OCI-LY1 (cell line): ENCODE measurements around the gene LBHD2.

Source experiments
- H2AFZ ChIP-seq: fragments of 200-600 bp; sonication (generic), shearing (Covaris generic); 2 replicates; pipeline ENCODE4 v1.6.0; 2014; ENCODE audit warnings: antibody characterized with exemption, mild to moderate bottlenecking, low read length
- H3F3A ChIP-seq: fragments of 200-600 bp; sonication (generic), shearing (Covaris generic); 2 replicates; pipeline ENCODE4 v1.6.0; 2014; ENCODE audit warnings: mild to moderate bottlenecking, antibody characterized with exemption, low read length, moderate library complexity; ENCODE audit not compliant: insufficient read depth
- H3K27ac ChIP-seq: fragments of 200-600 bp; sonication (generic); 2 replicates; pipeline ENCODE4 v1.5.1; 2014; ENCODE audit warnings: low read length, mixed run types, mild to moderate bottlenecking, low read depth; ENCODE audit not compliant: poor library complexity, severe bottlenecking
- H3K27me3 ChIP-seq: fragments of 200-600 bp; sonication (generic); 2 replicates; pipeline ENCODE4 v1.6.0; 2014; ENCODE audit warnings: antibody characterized with exemption, mild to moderate bottlenecking, low read length, moderate library complexity; ENCODE audit not compliant: insufficient read depth
- H3K36me3 ChIP-seq: fragments of 200-600 bp; sonication (generic); 2 replicates; pipeline ENCODE4 v1.6.1; 2014; ENCODE audit warnings: mild to moderate bottlenecking, antibody characterized with exemption, low read length, moderate library complexity, mixed read lengths; ENCODE audit not compliant: insufficient read depth
- H3K4me1 ChIP-seq: fragments of 200-600 bp; sonication (generic); 2 replicates; pipeline ENCODE4 v1.5.1; 2014; ENCODE audit warnings: mild to moderate bottlenecking, low read length, moderate library complexity; ENCODE audit not compliant: insufficient read depth, severe bottlenecking
- H3K4me2 ChIP-seq: fragments of 200-600 bp; sonication (generic), shearing (Covaris generic); 2 replicates; pipeline ENCODE4 v1.6.1; 2014; ENCODE audit warnings: low read length
- H3K4me3 ChIP-seq: fragments of 200-600 bp; sonication (generic); 2 replicates; pipeline ENCODE4 v1.5.1; 2014; ENCODE audit warnings: low read length, low read depth, mild to moderate bottlenecking, mixed read lengths; ENCODE audit not compliant: poor library complexity, severe bottlenecking
- H3K79me2 ChIP-seq: fragments of 200-600 bp; shearing (Covaris generic); 2 replicates; pipeline ENCODE4 v1.6.1; 2016; ENCODE audit warnings: mixed run types, low read length, mixed read lengths; ENCODE audit not compliant: insufficient read depth
- H3K9ac ChIP-seq: fragments of 200-600 bp; sonication (generic), shearing (Covaris generic); 2 replicates; pipeline ENCODE4 v1.6.1; 2014; ENCODE audit warnings: mild to moderate bottlenecking, low read length, mixed read lengths
- H3K9me2 ChIP-seq: fragments of 200-600 bp; sonication (generic), shearing (Covaris generic); 2 replicates; pipeline ENCODE4 v1.6.1; 2014; ENCODE audit warnings: low read depth, mild to moderate bottlenecking, low read length, mixed read lengths
- H3K9me3 ChIP-seq: fragments of 200-600 bp; shearing (Covaris generic); 2 replicates; pipeline ENCODE4 v1.6.1; 2014; ENCODE audit warnings: low read length, mixed read lengths
- H4K20me1 ChIP-seq: fragments of 200-600 bp; sonication (generic), shearing (Covaris generic); 2 replicates; pipeline ENCODE4 v1.6.0; 2016; ENCODE audit warnings: mild to moderate bottlenecking, low read length; ENCODE audit not compliant: insufficient read depth
- EZH2 ChIP-seq: fragments of 200-600 bp; sonication (generic), shearing (Covaris generic); IDR thresholded peaks from 2 replicates; pipeline ENCODE4 v1.8.0; 2017; ENCODE audit warnings: borderline replicate concordance, mixed run types, mild to moderate bottlenecking, antibody characterized with exemption, low read length, moderate library complexity, mixed read lengths
- TF ChIP-seq, protein P1 (sequence below): fragments of 200-600 bp; sonication (generic), shearing (Covaris generic); IDR thresholded peaks from 2 replicates; pipeline ENCODE4 v1.5.1; 2017; ENCODE audit warnings: mild to moderate bottlenecking, antibody characterized with exemption, low read length, moderate library complexity, mixed read lengths

The LBHD2 gene

DNA sequence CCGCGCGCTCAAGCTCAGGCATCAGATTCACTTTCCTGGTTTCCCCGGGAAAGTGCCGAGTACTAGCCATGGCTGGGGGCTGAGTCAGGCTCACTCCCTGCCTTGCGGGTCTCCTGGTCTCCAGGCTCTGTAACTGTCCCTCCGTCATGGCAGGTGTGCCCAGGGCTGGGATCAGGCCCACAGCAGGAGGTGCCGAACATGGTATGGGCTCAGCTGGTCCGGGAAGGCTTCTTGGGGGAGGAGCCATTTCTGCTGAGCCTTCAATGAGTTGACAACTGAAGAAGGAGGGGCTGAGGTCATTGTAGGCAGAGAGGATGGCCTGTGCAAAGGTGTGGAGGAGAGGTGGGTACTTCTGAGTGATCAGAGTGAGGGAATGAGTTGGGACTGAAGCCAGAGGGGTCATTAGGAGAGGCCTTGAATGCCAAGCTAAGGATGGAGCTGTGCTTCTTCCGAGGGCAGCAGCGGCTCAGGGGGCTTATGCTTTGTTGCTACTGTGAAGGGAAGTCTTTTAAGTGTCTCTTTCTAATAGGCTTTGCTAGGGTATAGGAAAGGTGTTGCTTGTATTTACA is 11.3 kb downstream of the LBHD2 start:
- TF ChIP-seq EZH2, result no peak
- TF ChIP-seq, protein P1, sequence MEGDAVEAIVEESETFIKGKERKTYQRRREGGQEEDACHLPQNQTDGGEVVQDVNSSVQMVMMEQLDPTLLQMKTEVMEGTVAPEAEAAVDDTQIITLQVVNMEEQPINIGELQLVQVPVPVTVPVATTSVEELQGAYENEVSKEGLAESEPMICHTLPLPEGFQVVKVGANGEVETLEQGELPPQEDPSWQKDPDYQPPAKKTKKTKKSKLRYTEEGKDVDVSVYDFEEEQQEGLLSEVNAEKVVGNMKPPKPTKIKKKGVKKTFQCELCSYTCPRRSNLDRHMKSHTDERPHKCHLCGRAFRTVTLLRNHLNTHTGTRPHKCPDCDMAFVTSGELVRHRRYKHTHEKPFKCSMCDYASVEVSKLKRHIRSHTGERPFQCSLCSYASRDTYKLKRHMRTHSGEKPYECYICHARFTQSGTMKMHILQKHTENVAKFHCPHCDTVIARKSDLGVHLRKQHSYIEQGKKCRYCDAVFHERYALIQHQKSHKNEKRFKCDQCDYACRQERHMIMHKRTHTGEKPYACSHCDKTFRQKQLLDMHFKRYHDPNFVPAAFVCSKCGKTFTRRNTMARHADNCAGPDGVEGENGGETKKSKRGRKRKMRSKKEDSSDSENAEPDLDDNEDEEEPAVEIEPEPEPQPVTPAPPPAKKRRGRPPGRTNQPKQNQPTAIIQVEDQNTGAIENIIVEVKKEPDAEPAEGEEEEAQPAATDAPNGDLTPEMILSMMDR, result no peak
- Histone ChIP-seq H3K27ac (no peak overlapping the region), H3K9me2 (no peaks in the 10 kb centered on the region)

DNA sequence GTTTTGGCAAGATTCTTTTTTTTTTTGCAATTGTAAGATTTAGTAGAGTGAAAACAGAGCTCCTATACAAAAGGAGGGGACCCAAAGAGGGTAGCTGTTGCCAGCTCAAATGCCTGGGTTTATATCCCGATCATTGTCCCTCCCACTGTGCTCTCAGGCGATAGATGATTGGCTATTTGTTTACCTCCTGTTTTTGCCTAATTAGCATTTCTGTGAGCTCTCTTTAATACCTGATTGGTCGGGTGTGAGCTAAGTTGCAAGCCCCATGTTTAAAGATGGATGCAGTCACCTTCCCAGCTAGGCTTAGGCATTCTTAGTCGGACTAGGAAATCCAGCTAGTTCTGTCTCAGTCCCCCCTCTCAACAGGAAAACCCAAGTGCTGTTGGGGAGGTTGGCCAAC is 12.4 kb downstream of the LBHD2 start:
- H3K27ac ChIP-seq, result no peak overlapping the region
- no peak overlapping the region for H3K4me3 ChIP-seq
- no peaks in the 10 kb centered on the region for H3F3A ChIP-seq
- H3K9ac ChIP-seq, result no peak overlapping the region
- no peaks in the 10 kb centered on the region for H3K36me3 ChIP-seq
- no peaks in the 10 kb centered on the region for H3K9me3 ChIP-seq
- no peaks in the 10 kb centered on the region for H3K79me2 ChIP-seq
- H3K9me2 ChIP-seq, result no peaks in the 10 kb centered on the region
- H4K20me1 ChIP-seq, result no peaks in the 10 kb centered on the region
- no peak for TF ChIP-seq EZH2
- TF ChIP-seq, protein P1, result no peak
- H2AFZ ChIP-seq, result no peak overlapping the region
- H3K4me1 ChIP-seq, result peaks cover 17% of the 10 kb centered on the region
- 0 out of 2 replicates have a peak, but pooled peaks cover 5% of the 10 kb centered on the region for H3K27me3 ChIP-seq
- H3K4me2 ChIP-seq, result no peak overlapping the region

More for the DNA sequence above, 11.3 kb downstream of the LBHD2 start:
- Histone ChIP-seq H3K4me1 (peaks cover 14% of the 10 kb centered on the region), H3K9me3 (no peaks in the 10 kb centered on the region), H3K4me2 (no peak overlapping the region), H3K27me3 (peaks cover 8% of the 10 kb centered on the region; the same call in 1 of the 2 replicates), H4K20me1 (no peaks in the 10 kb centered on the region), H3K4me3 (no peak overlapping the region), H3F3A (no peaks in the 10 kb centered on the region), H2AFZ (no peak overlapping the region), H3K79me2 (no peaks in the 10 kb centered on the region), H3K9ac (no peak overlapping the region), H3K36me3 (no peaks in the 10 kb centered on the region)

DNA sequence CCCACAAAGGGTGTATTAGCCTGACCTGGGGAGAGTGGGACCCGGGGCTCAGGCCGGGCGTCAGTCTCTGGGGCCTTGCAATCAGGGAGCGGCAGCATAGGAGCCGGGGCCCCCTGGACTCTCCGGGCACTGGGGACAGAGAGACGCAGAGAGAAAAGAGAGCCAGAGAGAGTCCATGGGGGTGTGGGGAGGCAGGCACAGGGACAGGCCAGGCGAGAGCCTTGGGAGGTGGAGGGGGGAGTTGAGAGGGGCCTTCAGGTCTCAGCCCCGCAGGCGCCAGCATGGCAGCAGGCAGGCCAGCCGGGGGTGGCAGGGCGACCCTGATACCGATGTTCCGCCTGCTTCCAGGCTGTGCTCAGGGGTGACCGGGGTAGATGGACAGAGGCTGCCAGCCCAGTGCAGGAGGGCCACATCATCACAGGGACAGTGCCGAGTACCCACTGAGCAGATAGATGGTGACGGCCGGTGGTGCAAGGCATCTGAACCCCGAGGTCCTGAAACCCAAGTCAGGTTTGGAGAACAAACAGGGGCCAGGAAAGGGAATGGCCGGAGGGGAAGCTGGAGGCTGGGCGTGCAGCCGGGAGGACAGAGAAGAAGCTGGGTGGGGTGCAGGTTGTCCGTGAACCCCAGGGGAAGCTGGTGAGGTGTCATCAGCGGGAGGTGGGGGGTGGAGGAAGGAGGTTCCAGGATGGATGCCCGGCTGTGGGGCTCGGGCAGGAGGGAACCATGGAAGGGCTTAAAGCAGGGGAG is 13.4 kb downstream of the LBHD2 start:
- no peaks in the 10 kb centered on the region for H3K9me2 ChIP-seq
- no peak overlapping the region for H3K4me2 ChIP-seq
- H3K9me3 ChIP-seq, result no peaks in the 10 kb centered on the region
- TF ChIP-seq, protein P1, result no peak
- no peak for TF ChIP-seq EZH2
- no peaks in the 10 kb centered on the region for H3K36me3 ChIP-seq
- H2AFZ ChIP-seq, result no peak overlapping the region
- no peak overlapping the region for H3K9ac ChIP-seq
- no peak overlapping the region for H3K4me3 ChIP-seq
- no peaks in the 10 kb centered on the region for H3F3A ChIP-seq
- H3K4me1 ChIP-seq, result peaks cover 13% of the 10 kb centered on the region
- no peaks in the 10 kb centered on the region for H4K20me1 ChIP-seq
- H3K27ac ChIP-seq, result no peak overlapping the region
- H3K27me3 ChIP-seq, result 0 out of 2 replicates have a peak, but pooled peaks cover 5% of the 10 kb centered on the region
- H3K79me2 ChIP-seq, result no peaks in the 10 kb centered on the region
